ENCODE results near the gene AK5. TPM values are rescaled to one million over a fixed set of nuclear protein-coding genes. Genes with fewer than 3 reads are reported as not detected.

The AK5 gene
- total RNA-seq, 4 donors from 2014 or later, result 16.7 to 21.3 (median 20.0) TPM

- 77 to 78% methylated on average over 3 of the region's 3 CpGs for WGBS, 2 donors
- DNase-seq (ENCODE audit: low spot score in 2 of 2), result no peak
Observed at GRCh38 chr1:77548285-77548684, 266.5 kb downstream of the AK5 start.

DNA sequence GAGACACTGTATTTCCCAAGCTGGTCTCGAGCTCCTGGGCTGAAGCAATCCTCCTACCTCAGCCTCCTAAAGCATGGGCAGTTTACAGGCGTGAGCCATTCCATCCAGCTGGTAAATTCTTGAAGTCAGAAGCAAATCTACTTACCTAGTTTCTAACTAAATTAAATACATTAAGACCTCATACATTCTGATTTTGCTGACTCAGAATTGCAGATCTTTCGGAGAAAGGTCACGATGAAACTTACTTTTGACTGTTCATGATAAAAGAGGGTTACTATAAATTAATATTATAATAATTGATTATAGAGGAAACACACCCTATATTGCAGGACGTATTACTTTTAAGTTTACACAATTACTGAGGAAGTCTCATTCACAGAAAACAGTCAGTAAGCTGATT lies 268.3 kb downstream of the AK5 start:
- no peak overlapping the region for H3K4me3 ChIP-seq
- H3K4me1 ChIP-seq, result no peaks in the 10 kb centered on the region
- no peaks in the 10 kb centered on the region for H3K36me3 ChIP-seq
- H3K27ac ChIP-seq, result no peak overlapping the region
- no peaks in the 10 kb centered on the region for H3K9me3 ChIP-seq
- no peak for DNase-seq (ENCODE audit: low spot score in 2 of 2)
- 89 to 91% methylated on average over 5 of the region's 5 CpGs for WGBS, 2 donors
- no peak for TF ChIP-seq EP300 (IDR thresholded peaks at IDR 0.05)
- TF ChIP-seq CTCF (IDR thresholded peaks at IDR 0.05), result no peak
- TF ChIP-seq POLR2A (IDR thresholded peaks at IDR 0.05), result no peak
- H3K27me3 ChIP-seq, result no peaks in the 10 kb centered on the region

More at GRCh38 chr1:77548285-77548684, 266.5 kb downstream of the AK5 start:
- Histone ChIP-seq H3K27ac (no peak overlapping the region), H3K4me3 (no peak overlapping the region), H3K36me3 (no peaks in the 10 kb centered on the region), H3K4me1 (no peaks in the 10 kb centered on the region), H3K27me3 (no peaks in the 10 kb centered on the region), H3K9me3 (no peaks in the 10 kb centered on the region)
- no peak for TF ChIP-seq EP300 (IDR thresholded peaks at IDR 0.05)
- TF ChIP-seq POLR2A (IDR thresholded peaks at IDR 0.05), result no peak
- TF ChIP-seq CTCF (IDR thresholded peaks at IDR 0.05), result no peak

GRCh38 chr1:77552626-77553025 lies 270.8 kb downstream of the AK5 start:
- no peak for TF ChIP-seq CTCF (IDR thresholded peaks at IDR 0.05)
- no peak overlapping the region for H3K27ac ChIP-seq
- no peaks in the 10 kb centered on the region for H3K4me1 ChIP-seq
- H3K9me3 ChIP-seq, result no peaks in the 10 kb centered on the region
- no peaks in the 10 kb centered on the region for H3K27me3 ChIP-seq
- 94 to 100% methylated on average over 1 of the region's 1 CpG for WGBS, 2 donors
- no peak for DNase-seq (ENCODE audit: low spot score in 2 of 2)
- H3K36me3 ChIP-seq, result peaks cover 0 to 7% (median 0%) of the 10 kb centered on the region in 3 donors
- H3K4me3 ChIP-seq, result no peak overlapping the region

GRCh38 chr1:77553568-77554291 lies 271.9 kb downstream of the AK5 start:
- TF ChIP-seq EP300 (IDR thresholded peaks at IDR 0.05), result no peak
- no peak for TF ChIP-seq CTCF (IDR thresholded peaks at IDR 0.05)
- no peak for TF ChIP-seq POLR2A (IDR thresholded peaks at IDR 0.05)
- no peak overlapping the region for H3K4me3 ChIP-seq
- WGBS, 2 donors, result 57 to 64% methylated on average over 9 of the region's 9 CpGs
- no peaks in the 10 kb centered on the region for H3K27me3 ChIP-seq
- peaks cover 0 to 15% (median 0%) of the 10 kb centered on the region in 3 donors for H3K36me3 ChIP-seq
- no peaks in the 10 kb centered on the region for H3K4me1 ChIP-seq
- H3K9me3 ChIP-seq, result no peaks in the 10 kb centered on the region
- no peak for DNase-seq (ENCODE audit: low spot score in 2 of 2)
- H3K27ac ChIP-seq, result no peak overlapping the region

DNA sequence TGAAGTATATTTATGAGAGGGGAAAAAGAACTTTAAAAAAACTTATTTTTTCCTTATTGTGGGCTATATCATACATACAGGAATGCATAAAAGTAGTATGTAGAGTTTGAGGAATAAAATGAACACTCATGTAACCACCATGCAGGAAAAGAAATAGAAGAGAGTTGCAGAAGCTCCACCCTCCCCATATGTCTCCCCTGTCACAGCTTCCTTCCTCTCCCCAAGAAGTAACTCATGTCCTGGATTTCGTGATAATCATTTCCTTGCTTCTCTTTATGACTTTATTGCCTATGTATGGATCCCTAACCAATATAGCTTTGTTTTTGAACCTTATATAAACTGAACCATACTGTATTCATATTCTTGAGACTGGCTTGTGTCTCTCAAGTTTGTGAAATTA lies 274.2 kb downstream of the AK5 start:
- Histone ChIP-seq H3K36me3 (peaks cover 0 to 37% (median 0%) of the 10 kb centered on the region in 3 donors), H3K27ac (no peak overlapping the region), H3K4me3 (no peak overlapping the region), H3K9me3 (no peaks in the 10 kb centered on the region), H3K4me1 (no peaks in the 10 kb centered on the region), H3K27me3 (no peaks in the 10 kb centered on the region)
- 49 to 52% methylated on average over 1 of the region's 1 CpG for WGBS, 2 donors
- no peak for DNase-seq (ENCODE audit: low spot score in 2 of 2)
- TF ChIP-seq POLR2A (IDR thresholded peaks at IDR 0.05) (no peak), EP300 (IDR thresholded peaks at IDR 0.05) (no peak), CTCF (IDR thresholded peaks at IDR 0.05) (no peak)

All from tibial nerve (tissue), 4 donors.